HG03342 (cell line): Measurements from ENCODE around the gene AASDH.
A peak's percentile ranks its signal among the peaks of the same experiment; 100 is the strongest.

Experiments used
- ATAC-seq: cut with Tn5 transposase; IDR thresholded peaks from one replicate; pipeline ENCODE4 v1.9.1; 2021; ENCODE audit warnings: mild to moderate bottlenecking, moderate library complexity; ENCODE audit not compliant: unreplicated experiment

The AASDH gene

DNA sequence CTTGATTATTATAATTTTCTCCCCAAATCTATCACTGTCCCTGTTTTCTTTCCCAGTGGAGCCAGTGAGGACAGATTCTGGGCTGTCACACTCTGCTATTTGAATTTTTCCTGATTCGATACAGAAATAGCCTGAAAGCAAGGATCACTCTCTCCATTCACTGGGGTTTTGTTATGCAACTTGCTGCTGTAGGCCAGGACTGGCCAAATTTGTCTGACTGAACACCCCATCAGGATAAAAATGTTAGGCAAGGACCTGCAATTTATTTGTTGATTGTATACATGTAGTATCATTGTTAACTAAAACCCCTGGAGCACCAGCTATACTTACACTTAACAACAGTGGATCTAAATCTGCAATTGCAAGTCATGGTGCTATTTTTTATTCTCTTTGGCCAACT, 68.7 kb downstream of the AASDH start:
- ATAC-seq: no peak

DNA sequence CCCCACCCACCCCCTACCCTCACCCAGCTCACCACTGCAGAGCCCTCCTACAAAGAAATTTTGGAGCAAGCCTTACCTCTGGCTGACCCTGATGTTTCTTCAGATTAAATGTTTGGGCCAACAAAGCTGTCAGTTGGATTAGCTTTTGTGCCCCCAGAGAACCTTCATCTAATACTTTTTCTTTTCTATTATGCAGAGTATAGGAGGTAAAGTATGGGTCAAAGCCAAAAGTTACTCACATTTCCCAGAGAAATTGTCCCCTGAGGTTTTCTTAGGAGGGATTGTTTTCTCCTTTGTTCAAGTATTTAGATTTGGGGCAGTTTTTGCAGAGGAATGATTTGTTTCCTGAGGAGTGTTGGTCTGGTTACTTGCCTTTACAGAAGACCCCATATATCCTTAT, 69.5 kb downstream of the AASDH start:
- no peak for ATAC-seq

DNA sequence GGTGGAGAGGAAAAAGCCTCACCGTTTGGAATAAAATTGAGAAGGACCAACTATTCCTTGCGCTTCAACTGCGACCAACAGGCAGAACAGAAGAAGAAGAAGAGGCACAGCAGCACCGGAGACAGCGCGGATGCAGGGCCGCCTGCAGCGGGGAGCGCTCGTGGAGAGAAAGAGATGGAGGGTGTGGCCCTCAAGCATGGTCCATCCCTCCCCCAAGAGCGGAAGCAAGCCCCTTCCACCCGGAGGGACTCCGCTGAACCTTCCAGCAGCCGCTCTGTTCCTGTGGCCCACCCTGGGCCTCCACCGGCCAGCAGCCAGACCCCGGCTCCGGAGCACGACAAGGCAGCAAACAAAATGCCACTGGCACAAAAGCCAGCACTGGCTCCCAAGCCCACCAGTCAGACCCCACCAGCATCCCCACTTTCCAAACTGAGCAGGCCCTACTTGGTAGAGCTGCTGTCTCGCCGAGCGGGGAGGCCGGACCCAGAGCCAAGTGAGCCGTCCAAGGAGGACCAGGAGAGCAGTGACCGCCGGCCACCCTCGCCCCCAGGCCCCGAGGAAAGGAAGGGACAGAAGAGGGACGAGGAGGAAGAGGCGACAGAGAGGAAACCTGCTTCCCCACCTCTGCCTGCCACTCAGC, 71.2 kb downstream of the AASDH start:
- ATAC-seq: no peak

DNA sequence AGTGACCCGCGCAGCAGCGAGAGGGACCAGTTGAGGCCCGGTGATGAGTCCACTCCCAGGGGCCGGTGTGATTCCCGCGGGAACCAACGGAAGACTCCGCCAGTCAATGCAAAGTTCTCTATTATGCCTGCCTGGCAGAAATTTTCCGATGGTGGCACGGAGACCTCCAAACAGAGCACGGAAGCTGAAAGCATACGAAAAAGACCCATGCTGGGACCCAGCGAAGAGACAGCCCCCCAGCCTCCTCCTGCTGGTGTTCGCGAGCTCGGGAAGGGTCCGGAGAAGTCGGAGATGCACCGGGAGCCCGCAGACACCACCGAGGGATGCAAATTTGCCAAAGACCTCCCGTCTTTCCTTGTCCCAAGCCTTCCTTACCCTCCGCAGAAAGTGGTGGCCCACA, 71.7 kb downstream of the AASDH start:
- no peak for ATAC-seq

DNA sequence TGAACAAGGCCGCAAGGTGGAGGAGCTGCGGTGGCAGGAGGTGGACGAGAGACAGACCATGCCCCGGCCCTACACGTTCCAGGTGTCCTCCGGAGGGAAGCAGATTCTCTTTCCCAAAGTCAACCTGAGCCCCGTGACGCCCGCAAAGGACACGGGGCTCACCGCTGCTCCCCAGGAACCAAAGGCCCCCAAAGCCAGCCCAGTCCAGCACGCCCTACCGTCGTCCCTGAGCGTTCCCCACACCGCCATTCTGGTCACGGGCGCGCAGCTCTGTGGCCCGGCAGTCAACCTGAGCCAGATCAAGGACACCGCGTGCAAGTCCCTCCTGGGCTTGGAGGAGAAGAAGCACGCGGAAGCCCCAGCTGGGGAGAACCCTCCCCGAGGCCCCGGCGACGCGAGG, 72.2 kb downstream of the AASDH start:
- no peak for ATAC-seq

DNA sequence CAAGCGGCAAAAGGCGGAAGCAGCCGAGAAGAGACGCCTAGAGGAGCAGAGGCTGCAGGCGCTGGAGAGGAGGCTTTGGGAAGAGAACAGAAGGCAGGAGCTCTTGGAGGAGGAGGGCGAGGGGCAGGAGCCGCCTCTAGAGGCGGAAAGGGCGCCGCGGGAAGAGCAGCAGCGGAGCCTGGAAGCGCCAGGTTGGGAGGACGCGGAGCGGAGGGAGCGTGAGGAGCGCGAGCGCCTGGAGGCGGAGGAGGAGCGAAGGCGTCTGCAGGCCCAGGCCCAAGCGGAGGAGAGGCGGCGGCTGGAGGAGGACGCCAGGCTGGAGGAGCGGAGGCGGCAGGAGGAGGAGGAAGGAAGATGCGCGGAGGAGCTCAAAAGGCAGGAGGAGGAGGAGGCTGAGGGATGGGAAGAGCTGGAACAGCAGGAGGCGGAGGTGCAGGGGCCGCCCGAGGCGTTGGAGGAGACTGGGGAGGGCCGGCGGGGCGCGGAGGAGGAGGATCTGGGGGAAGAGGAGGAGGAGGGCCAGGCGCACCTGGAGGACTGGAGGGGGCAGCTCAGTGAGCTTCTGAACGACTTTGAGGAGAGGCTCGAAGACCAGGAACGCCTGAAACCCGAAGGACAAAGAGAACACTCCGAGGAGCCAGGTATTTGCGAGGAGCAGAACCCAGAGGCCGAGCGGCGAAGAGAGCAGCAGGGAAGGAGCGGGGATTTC, 72.9 kb downstream of the AASDH start:
- no peak for ATAC-seq

DNA sequence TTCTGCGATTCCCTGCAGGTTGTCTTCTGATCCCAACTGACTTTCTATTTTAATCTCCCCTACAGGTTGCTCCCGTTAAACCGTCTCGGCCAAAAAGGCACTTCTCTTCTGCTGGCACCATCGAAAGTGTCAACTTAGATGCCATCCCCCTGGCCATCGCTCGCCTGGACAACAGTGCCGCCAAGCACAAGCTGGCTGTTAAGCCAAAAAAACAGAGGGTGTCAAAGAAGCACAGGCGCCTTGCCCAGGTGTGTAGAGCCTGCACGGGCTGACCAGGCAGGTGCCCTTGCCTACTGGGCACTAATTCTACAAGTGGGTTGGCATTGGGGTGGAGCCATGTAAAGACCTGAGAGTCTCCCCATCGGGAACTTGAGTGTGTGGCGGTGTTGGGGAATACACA, 74.2 kb downstream of the AASDH start:
- ATAC-seq: no peak

DNA sequence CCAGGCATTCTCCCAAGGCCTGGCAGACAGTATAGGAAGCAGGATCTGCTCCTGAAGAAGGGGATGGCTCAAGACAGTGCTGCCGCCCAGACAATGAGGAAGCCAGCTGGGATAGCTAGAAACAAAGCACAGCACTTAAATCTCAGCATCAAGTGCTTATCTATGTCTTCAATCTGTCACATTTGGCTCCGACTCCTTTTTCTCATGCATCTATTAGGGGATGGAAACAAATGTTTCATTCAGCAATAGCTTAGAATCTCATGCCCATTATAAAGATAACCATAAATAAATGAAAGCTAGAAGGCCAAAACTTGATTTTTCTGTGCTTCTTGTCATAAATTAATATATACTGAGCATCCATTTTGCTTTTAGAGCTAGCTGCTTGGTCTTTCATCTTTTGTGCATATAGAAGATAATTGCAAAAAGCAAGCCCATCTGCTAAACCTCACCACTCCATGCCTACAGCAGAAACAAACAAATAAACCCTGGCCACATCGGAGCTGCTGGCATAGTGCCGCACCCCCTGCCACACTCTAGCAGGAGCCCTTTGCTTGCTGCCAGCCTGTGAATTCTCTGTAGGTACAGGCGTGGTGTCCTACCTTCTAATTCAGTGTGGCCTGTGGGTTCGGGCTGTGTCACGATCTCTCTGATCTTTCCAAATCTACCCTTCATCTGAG, 75.9 kb downstream of the AASDH start:
- ATAC-seq: no peak

DNA sequence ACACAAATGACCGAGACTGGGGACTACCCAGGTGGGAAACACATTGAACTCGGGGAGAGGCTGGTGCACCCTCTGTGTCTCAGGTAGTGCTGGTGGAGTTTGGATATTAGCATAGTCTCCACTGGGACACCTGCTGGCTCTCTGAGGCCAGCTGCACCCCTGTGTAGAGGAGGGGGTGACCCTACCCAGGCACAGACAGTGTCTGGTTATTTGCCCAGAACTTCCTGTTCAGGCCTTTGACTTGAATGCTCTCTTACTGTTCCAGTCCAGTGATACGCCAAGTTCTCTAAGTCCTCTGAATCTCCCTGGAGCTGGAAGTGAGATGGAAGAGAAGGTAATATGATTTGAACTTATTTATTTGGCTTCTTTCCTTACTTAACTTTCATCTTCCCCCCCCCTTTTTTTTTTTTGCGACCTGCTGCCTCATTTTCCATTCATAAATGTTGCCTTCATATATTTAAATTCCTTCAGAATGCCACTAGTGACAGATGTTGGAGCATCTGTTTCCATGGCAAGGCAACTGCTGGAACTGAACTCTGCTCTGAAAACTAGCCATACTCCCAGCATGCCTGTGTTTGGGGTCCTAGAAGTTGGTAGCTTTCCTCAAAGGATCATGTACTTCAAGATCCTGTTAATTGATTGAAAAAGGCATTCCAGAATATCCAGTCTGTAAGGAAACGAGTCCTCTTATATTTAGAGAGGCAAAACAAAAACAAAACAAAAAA, 76.7 kb downstream of the AASDH start:
- ATAC-seq: no peak

DNA sequence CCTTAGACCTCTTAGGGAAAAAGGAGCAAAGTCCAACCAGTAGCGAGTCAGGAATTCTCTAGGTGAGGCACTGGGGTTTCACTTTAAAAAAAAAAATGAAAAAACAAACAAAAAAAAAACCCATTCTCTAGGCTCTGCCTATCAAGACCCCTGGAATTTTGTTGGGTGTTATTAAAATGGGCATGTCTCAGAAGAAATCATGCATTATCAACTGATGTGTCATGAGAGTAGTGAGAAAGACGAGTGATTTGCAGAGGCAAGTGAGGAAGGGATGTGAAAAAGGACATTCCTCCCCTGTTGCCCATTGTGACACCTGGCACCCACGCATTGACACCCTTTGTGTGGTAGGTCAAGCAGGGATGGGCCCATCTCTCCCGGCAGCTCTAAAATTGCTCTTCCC, 78.9 kb downstream of the AASDH start:
- ATAC-seq: no peak

DNA sequence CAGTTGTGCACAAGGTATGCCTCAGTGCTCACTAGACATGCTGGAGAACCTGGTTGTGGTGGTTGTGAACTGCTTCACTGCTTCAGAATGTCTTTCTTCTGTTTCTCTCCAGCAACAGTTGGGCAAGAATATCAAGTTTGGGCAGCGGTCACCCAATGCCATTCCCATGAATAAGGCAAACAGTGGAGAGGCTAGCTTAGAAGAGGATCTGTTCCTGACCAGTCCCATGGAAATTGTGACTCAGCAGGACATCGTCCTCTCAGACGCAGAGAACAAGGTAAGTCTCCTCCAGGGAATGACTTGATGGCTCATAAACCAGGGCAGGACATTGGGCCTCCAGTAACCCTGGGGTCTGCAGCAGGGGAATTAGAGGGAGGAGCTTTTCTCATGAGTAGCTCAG, 79.9 kb downstream of the AASDH start:
- ATAC-seq: no peak

DNA sequence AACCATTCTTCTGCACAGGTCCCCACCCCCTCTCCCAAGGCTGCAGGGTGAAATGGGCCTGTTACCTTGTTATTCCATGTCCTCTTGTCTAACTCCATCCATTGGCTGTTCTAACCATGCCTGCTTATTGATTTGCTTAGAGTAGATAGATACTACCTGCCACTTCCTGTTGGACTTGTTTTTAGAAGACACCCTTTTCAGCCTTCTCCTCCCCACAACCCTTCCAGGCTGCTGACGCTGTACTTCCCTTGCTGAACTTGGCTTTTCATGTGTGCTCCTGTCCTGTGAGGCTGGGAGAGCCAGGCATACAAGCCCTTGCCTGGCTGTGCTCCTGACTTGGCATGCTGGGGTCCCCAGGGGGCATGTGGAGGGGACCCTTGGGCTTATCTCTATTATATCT, 81.9 kb downstream of the AASDH start:
- ATAC-seq: no peak

DNA sequence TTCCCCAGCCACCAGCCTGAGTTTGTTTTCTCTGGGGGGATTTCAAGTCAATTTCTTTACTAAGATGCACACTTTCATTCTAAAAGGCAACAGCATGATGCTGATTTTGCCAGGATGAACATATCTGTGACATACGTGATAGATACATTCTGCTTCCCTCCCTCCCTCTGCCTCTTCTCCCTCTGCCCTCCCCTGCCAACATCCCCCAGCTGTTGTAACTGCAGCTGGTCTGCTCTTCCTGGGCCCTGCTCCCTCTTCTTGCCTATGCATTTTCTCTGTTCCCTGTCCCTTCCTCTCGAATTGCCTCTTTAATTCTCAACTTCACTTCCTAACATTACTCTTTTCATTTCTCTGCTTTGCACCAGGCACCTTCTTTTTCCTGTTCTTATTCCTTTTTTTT, 83.4 kb downstream of the AASDH start:
- ATAC-seq: no peak

DNA sequence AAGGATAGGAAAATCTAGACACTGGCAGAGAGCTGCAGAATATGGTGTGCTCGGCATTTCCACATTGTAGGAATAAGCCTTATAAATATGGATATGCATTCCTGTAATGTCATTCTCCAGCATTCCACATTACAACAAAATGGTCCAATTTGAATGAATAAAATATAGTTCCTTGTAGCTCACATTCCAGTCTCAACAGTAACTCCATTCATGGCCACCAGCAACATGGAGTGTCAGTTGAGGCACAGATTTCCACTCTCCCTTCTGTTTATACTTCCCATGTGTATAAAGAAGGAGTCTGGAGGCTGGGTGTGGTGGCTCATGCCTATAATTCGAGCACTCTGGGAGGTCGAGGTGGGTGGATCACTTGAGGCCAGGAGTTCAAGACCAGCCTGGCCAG, 84.5 kb downstream of the AASDH start:
- no peak for ATAC-seq

DNA sequence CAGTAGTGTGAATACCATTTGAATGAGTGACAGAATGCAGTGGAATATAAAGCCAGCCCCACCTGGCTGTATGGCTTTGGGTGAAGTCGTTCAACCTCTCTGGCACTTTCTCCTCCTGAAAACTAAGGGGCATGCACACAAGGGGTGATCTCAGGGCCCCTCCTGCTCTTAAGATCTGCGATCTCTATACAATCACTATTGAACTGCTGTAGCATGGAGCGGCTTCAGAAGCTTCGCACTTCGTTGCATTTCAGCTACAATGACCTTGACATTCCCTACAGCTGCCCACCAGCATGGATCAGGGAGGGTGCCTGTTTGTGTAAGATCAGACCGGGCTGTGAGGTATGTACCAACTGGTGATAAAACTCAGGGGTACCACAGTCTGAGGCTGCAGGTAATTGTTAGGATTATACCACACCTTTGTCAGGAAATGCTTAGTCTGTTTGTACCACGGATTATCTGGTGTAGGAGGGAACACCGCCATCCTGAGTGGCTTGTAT, 85.2 kb downstream of the AASDH start:
- no peak for ATAC-seq

DNA sequence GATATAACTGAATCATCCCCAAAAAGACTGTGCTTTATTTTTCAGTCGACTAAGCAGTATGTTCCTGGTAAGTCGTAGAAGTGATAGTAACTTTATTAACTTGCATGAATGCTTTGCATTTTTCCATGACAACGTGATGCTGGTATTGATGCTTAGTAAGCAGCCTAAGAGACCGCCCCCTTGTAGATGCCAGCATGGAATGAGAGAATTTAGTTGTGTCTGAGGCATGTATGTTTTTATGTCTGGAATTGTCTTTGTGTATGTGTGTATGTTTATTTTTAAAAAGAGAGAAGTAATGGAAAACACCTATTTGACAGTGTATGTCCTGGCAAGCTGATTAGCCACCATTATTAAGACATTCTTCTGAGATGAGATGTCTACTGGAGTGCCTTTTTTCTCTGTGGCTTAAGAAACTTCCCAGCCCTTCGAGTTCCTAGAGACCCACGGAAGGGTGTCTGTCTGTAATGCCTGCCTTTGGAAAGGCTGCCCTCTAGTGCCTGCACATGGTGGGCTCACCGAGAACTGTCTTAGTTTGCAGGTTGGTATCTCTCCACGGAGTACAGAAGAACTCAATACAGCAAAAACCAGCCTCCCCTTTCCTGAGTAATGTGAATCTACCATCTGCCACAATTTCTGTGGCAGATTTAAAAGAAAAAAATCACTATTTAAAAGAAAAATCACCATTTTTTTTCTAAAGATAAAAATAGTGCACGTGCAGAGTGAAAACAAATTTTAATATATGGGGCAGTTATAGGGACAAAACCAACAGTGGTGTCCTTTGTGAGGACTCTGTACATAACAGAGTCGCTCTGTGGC, 85.9 kb downstream of the AASDH start:
- ATAC-seq: peak; percentile 85

DNA sequence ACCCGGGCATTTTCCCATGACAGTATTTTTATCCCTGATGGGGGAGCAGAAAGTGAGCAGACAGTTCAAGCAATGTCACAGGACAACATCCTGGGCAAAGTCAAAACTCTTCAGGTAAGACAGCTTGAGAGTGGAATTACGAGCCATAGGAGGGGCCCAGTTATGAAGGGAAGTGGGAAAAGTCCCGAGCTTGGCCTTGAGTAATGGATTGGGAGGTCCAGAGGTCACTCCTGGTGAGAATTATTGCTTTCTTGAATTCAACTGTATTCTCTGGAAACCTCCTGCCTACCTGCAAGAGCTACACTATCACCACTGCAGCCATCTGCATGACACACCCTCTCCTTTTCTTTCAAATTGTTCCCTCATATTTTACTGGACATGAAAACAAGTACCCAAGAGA, 89.1 kb downstream of the AASDH start:
- no peak for ATAC-seq

DNA sequence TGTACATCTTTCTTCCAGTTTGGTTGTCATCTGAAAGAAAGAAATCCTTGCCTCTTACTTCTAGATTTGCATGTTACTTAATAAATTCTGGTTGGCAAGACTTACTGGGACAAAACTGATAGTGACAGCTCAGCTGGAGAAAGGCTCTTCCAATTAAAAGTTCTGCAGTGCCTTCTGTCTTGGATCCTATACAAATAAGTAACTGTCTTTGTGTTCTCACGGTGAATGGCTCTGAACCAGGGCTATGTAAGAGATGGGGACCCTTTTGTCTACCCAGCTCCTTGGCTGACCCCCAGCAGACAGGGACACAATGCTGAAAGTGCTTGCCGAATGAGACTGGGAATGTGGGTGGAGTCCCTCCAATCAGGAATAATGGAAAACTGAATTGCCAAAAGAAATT, 89.5 kb downstream of the AASDH start:
- no peak for ATAC-seq

DNA sequence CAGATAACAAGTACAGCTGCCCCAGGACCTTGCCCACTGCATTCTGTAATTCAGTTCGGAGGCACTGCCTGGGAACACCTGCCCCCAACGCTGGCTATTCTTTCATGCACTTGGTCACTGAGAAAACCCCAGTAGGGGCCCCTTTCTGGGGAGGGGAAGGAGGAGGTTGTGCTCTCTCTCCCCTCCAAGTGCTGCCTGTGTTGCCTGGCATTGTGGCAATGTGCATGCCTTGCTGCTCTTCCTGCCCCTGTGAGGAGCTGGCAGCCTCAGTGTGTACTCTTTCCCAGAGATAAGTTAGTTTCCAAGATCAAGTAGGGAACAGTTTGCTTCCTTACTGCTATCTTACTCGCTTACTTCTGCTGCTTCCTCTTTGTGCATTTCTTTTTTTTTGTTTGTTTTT, 90.8 kb downstream of the AASDH start:
- ATAC-seq: no peak

DNA sequence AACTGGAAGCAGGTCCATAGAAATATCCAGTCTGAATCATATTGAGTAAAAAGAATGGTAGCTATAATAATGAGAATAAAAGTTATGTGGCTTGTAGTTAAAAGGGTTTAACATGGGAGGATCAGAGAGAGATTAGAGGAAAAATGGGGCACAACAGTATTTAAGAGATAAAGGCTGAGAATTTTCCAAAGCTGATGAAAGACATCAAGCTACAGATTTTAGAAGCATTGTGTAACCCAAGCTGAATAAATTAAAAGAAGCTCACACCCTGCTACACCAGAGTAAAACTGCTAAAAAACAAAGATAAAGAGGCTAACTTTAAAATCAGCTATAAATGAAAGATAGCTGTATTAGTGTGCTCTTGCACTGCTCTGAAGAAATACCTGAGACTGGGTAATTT, 94.2 kb downstream of the AASDH start:
- ATAC-seq: no peak

DNA sequence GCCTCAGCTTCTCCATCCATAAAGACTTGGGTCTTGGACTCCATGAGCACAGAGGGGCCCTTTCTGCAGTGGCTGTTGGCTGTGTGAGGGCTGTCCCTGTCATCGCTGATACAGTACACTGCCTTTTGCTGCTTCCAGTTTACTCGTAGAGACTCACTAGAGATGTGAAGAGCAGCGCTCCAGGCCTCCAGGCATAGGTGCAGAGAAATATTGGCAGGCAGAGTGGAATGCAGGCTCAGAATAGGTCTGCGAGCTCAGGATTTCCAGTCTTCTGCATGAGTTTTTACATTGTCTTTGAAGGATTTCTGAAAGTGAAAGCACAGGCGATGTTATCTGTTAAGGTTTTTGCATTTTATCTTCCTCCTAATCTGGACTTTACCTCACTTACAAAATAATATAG, 97.4 kb downstream of the AASDH start:
- ATAC-seq: no peak
